Liver (tissue), 9 donors: ENCODE measurements around the gene CDH13. TPM values are rescaled to one million over a fixed set of nuclear protein-coding genes. Genes with fewer than 3 reads are reported as not detected.

Experiments
- DNase-seq: peaks from one replicate; pipeline ENCODE4 v3.0.0-alpha.2; 2017; ENCODE audit warnings: low spot score
- H3K27ac ChIP-seq, 2 donors: one replicate each; pipeline ENCODE4 v1.7.0; 2013; ENCODE audit warnings: inconsistent platforms in 2 of 2, low read length in 2 of 2, control low read depth in 1 of 2, low read depth in 1 of 2, mild to moderate bottlenecking in 1 of 2
- H3K27me3 ChIP-seq, 4 donors: one replicate each; pipeline versions ENCODE4 v1.6.1 to v1.7.0; 2013; ENCODE audit warnings: low read length in 3 of 4, inconsistent platforms in 1 of 4, mild to moderate bottlenecking in 1 of 4, moderate library complexity in 1 of 4; ENCODE audit not compliant: control insufficient read depth in 4 of 4, insufficient read depth in 4 of 4
- H3K36me3 ChIP-seq, 4 donors: one replicate each; pipeline versions ENCODE4 v1.6.1 to v1.7.0; 2013; ENCODE audit warnings: low read length in 3 of 4, mild to moderate bottlenecking in 3 of 4, low read depth in 1 of 4, moderate library complexity in 1 of 4; ENCODE audit not compliant: control insufficient read depth in 4 of 4, insufficient read depth in 3 of 4
- H3K4me1 ChIP-seq, 4 donors: one replicate each; pipeline versions ENCODE4 v1.6.1 to v1.7.0; 2013; ENCODE audit warnings: low read length in 3 of 4, mild to moderate bottlenecking in 3 of 4, moderate library complexity in 1 of 4; ENCODE audit not compliant: control insufficient read depth in 4 of 4, insufficient read depth in 4 of 4
- H3K4me3 ChIP-seq, 3 donors: one replicate each; pipeline versions ENCODE4 v1.6.1 to v1.7.0; 2013; ENCODE audit warnings: low read length in 3 of 3, control low read depth in 1 of 3, low read depth in 1 of 3, mild to moderate bottlenecking in 1 of 3
- H3K9ac ChIP-seq, 2 donors: one replicate each; pipeline ENCODE4 v1.7.0; 2013; ENCODE audit warnings: low read length in 2 of 2, mild to moderate bottlenecking in 2 of 2, moderate library complexity in 2 of 2, control low read depth in 1 of 2, low read depth in 1 of 2
- H3K9me3 ChIP-seq, 4 donors: one replicate each; pipeline versions ENCODE4 v1.6.1 to v1.7.0; 2013; ENCODE audit warnings: low read length in 3 of 4; ENCODE audit not compliant: control insufficient read depth in 4 of 4
- ATF3 ChIP-seq: IDR thresholded peaks from 2 replicates; pipeline ENCODE4 v1.6.1; 2016; ENCODE audit warnings: antibody characterized with exemption
- CTCF ChIP-seq: fragments of 150-350 bp; IDR thresholded peaks from 2 replicates; pipeline ENCODE4 v1.5.1; 2017; ENCODE audit warnings: improper control_type of control experiment, low read depth, low read length; ENCODE audit not compliant: missing input control
- EGR1 ChIP-seq, 2 donors: IDR thresholded peaks; 2 replicates each; pipeline ENCODE4 v1.6.1; 2016 to 2018; ENCODE audit warnings: antibody characterized with exemption in 2 of 2, low read depth in 2 of 2
- FOXA1 ChIP-seq: IDR thresholded peaks from 2 replicates; pipeline ENCODE4 v1.6.1; 2016; ENCODE audit warnings: antibody characterized with exemption
- FOXA2 ChIP-seq: IDR thresholded peaks from 2 replicates; pipeline ENCODE4 v1.6.1; 2016; ENCODE audit warnings: antibody characterized with exemption
- GABPA ChIP-seq, 2 donors: IDR thresholded peaks in 1 of 2; conservative IDR thresholded peaks in 1 of 2; 2 replicates each; pipeline ENCODE4 v1.6.1; 2016; ENCODE audit warnings: antibody characterized with exemption in 2 of 2, mild to moderate bottlenecking in 1 of 2, moderate library complexity in 1 of 2
- HNF4A ChIP-seq, 2 donors: conservative IDR thresholded peaks; 2 replicates each; pipeline ENCODE4 v1.6.1; 2016; ENCODE audit warnings: antibody characterized with exemption in 2 of 2, mild to moderate bottlenecking in 2 of 2
- HNF4G ChIP-seq: IDR thresholded peaks from 2 replicates; pipeline ENCODE4 v1.6.1; 2016; ENCODE audit warnings: antibody characterized with exemption
- JUND ChIP-seq, 2 donors: IDR thresholded peaks; 2 replicates each; pipeline ENCODE4 v1.6.1; 2016; ENCODE audit warnings: antibody characterized with exemption in 2 of 2
- MAX ChIP-seq: IDR thresholded peaks from 2 replicates; pipeline ENCODE4 v1.6.1; 2016; ENCODE audit warnings: antibody characterized with exemption
- NR2F2 ChIP-seq: IDR thresholded peaks from 2 replicates; pipeline ENCODE4 v1.6.1; 2016; ENCODE audit warnings: antibody characterized with exemption
- RAD21 ChIP-seq, 2 donors: IDR thresholded peaks; 2 replicates each; pipeline ENCODE4 v1.6.1; 2016; ENCODE audit warnings: antibody characterized with exemption in 2 of 2, mild to moderate bottlenecking in 2 of 2
- REST ChIP-seq: IDR thresholded peaks from 2 replicates; pipeline ENCODE4 v1.6.1; 2016; ENCODE audit warnings: antibody characterized with exemption, mild to moderate bottlenecking
- RXRA ChIP-seq, 2 donors: IDR thresholded peaks; 2 replicates each; pipeline ENCODE4 v1.6.1; 2017 to 2018; ENCODE audit warnings: antibody characterized with exemption in 2 of 2, mild to moderate bottlenecking in 1 of 2
- SP1 ChIP-seq: IDR thresholded peaks from 2 replicates; pipeline ENCODE4 v1.6.1; 2018; ENCODE audit warnings: antibody characterized with exemption, mild to moderate bottlenecking
- TAF1 ChIP-seq: conservative IDR thresholded peaks from 2 replicates; pipeline ENCODE4 v1.6.1; 2016; ENCODE audit warnings: antibody characterized with exemption, mild to moderate bottlenecking
- YY1 ChIP-seq: IDR thresholded peaks from 2 replicates; pipeline ENCODE4 v1.6.1; 2016; ENCODE audit warnings: antibody characterized with exemption, mild to moderate bottlenecking
- ZBTB33 ChIP-seq: IDR thresholded peaks from 2 replicates; pipeline ENCODE4 v1.6.1; 2016; ENCODE audit warnings: antibody characterized with exemption
- WGBS: extraction: QIAGEN DNeasy Blood & Tissue Kit; methylation state at CpG from one replicate; pipeline ENCODE4 v1.1.7; 2013; 5-methylcytosine and 5-hydroxymethylcytosine counted together
- polyA plus RNA-seq, 2 donors: library from polyadenylated mRNA; stranded (reverse) in 1 of 2; unstranded in 1 of 2; fragments of 200-250 nt in 1 of 2; fragments of >200 nt in 1 of 2; fragmentation: Nextera tagmentation in 1 of 2; extraction: Ambion mirVana in 1 of 2; gene quantifications; one replicate each; pipeline versions ENCODE4 v1.2.1 to v1.2.3, GENCODE V29; 2013 to 2015
- total RNA-seq, 2 donors: library from RNA; depleted of rRNA; stranded (reverse); fragments of >200 nt; gene quantifications; one replicate each; pipeline ENCODE4 v1.2.3, GENCODE V29; 2014
- donor health status: healthy.
- donor health status: healthy.
- donor health status: healthy.
- donor health status: healthy.
- donor health status: healthy.

Gene CDH13
- total and polyA plus RNA-seq, 4 donors, result 0.21 to 1.5 (median 0.58) TPM

- TF ChIP-seq RXRA (IDR thresholded peaks at IDR 0.05), result no peak
- TF ChIP-seq TAF1, result no peak
- no peak for TF ChIP-seq MAX
- no peak for TF ChIP-seq GABPA (IDR thresholded peaks at IDR 0.05 in 1 of 2, conservative IDR thresholded peaks at IDR 0.05 in 1 of 2)
- TF ChIP-seq NR2F2, result no peak
Measured at GRCh38 chr16:83302853-83303252, 676.1 kb downstream of the CDH13 start (continued).

- no peaks in the 10 kb centered on the region for H3K36me3 ChIP-seq
- no peak overlapping the region for H3K4me3 ChIP-seq
- peaks cover 0 to 14% (median 0%) of the 10 kb centered on the region in 4 donors for H3K27me3 ChIP-seq
- DNase-seq, result no peak
- TF ChIP-seq EGR1 (IDR thresholded peaks at IDR 0.05; ENCODE audit: low read depth in 2 of 2), result no peak
- TF ChIP-seq RAD21 (IDR thresholded peaks at IDR 0.05), result no peak
- no peak for TF ChIP-seq HNF4A (conservative IDR thresholded peaks at IDR 0.05)
- no peak overlapping the region for H3K27ac ChIP-seq
- no peak overlapping the region for H3K9ac ChIP-seq
- H3K4me1 ChIP-seq, result no peaks in the 10 kb centered on the region
- WGBS, result 44% methylated on average over 1 of the region's 1 CpG
- H3K9me3 ChIP-seq, result no peaks in the 10 kb centered on the region
Measured at GRCh38 chr16:83305092-83305491, 678.3 kb downstream of the CDH13 start.

- WGBS, result 57% methylated on average over 5 of the region's 5 CpGs
- H3K27me3 ChIP-seq, result peaks cover 0 to 9% (median 0%) of the 10 kb centered on the region in 4 donors
- DNase-seq, result no peak
Measured at GRCh38 chr16:83306961-83307593, 680.3 kb downstream of the CDH13 start.

More at GRCh38 chr16:83306961-83307593, 680.3 kb downstream of the CDH13 start:
- TF ChIP-seq GABPA (IDR thresholded peaks at IDR 0.05 in 1 of 2, conservative IDR thresholded peaks at IDR 0.05 in 1 of 2), result no peak
- TF ChIP-seq JUND (IDR thresholded peaks at IDR 0.05), result no peak
- no peak for TF ChIP-seq ZBTB33
- TF ChIP-seq EGR1 (IDR thresholded peaks at IDR 0.05; ENCODE audit: low read depth in 2 of 2), result no peak
- no peak for TF ChIP-seq REST
- TF ChIP-seq TAF1, result no peak
- no peak for TF ChIP-seq FOXA2
- TF ChIP-seq SP1, result no peak
- TF ChIP-seq FOXA1, result no peak
- no peak for TF ChIP-seq RAD21 (IDR thresholded peaks at IDR 0.05)
- TF ChIP-seq ATF3, result no peak
- TF ChIP-seq HNF4G, result no peak
- TF ChIP-seq HNF4A (conservative IDR thresholded peaks at IDR 0.05), result no peak
- TF ChIP-seq MAX, result no peak
- TF ChIP-seq NR2F2, result no peak
- no peak for TF ChIP-seq CTCF
- TF ChIP-seq YY1, result no peak
- no peak for TF ChIP-seq RXRA (IDR thresholded peaks at IDR 0.05)
- Histone ChIP-seq H3K9me3 (no peaks in the 10 kb centered on the region), H3K36me3 (no peaks in the 10 kb centered on the region), H3K4me3 (no peak overlapping the region), H3K27ac (no peak overlapping the region), H3K4me1 (no peaks in the 10 kb centered on the region), H3K9ac (no peak overlapping the region)
